Neural cell (in vitro differentiated cells): ENCODE results near the gene CCDC152. TPM values are rescaled to one million over a fixed set of nuclear protein-coding genes. Genes with fewer than 3 reads are reported as not detected.

Source experiments
- H2AFZ ChIP-seq: fragments of 200-600, 300-800 bp; sonication (generic), shearing (Covaris generic); 2 replicates; pipeline ENCODE4 v1.6.0; 2014; ENCODE audit warnings: low read depth, mild to moderate bottlenecking, antibody characterized with exemption, low read length, moderate library complexity
- H3F3A ChIP-seq: fragments of 200-600 bp; shearing (Covaris generic); 2 replicates; pipeline ENCODE4 v1.6.1; 2016; ENCODE audit warnings: mild to moderate bottlenecking, moderate library complexity, mixed read lengths, antibody characterized with exemption, low read length; ENCODE audit not compliant: insufficient read depth, poor library complexity, severe bottlenecking
- H3K27ac ChIP-seq: fragments of 200-600, 300-800 bp; sonication (generic), shearing (Covaris generic); 2 replicates; pipeline ENCODE4 v1.5.1; 2014; ENCODE audit warnings: mild to moderate bottlenecking, low read length, moderate library complexity
- H3K27me3 ChIP-seq: fragments of 300-800, 200-600 bp; sonication (generic), shearing (Covaris generic); 2 replicates; pipeline ENCODE4 v1.6.0; 2014; ENCODE audit warnings: mild to moderate bottlenecking, low read depth, low read length, moderate library complexity; ENCODE audit not compliant: insufficient read depth
- H3K36me3 ChIP-seq: fragments of 300-800, 200-600 bp; sonication (generic), shearing (Covaris generic); 2 replicates; pipeline ENCODE4 v1.5.1; 2014; ENCODE audit warnings: mild to moderate bottlenecking, antibody characterized with exemption, low read length, moderate library complexity; ENCODE audit not compliant: insufficient read depth
- H3K4me2 ChIP-seq: fragments of 300-800, 200-600 bp; sonication (generic), shearing (Covaris generic); 2 replicates; pipeline ENCODE4 v1.6.0; 2014; ENCODE audit warnings: mild to moderate bottlenecking, low read length
- H3K4me3 ChIP-seq: fragments of 300-800, 200-600 bp; sonication (generic), shearing (Covaris generic); 2 replicates; pipeline ENCODE4 v1.5.1; 2014; ENCODE audit warnings: mild to moderate bottlenecking, low read length, moderate library complexity
- H3K79me2 ChIP-seq: fragments of 200-600 bp; shearing (Covaris generic); replicated peaks from 2 replicates; pipeline ENCODE4 v1.6.0; 2014; ENCODE audit warnings: mild to moderate bottlenecking, low read length, moderate library complexity; ENCODE audit not compliant: insufficient read depth
- H3K9ac ChIP-seq: fragments of 300-800, 200-600 bp; sonication (generic), shearing (Covaris generic); 2 replicates; pipeline ENCODE4 v1.6.1; 2016; ENCODE audit warnings: mild to moderate bottlenecking, low read length, mixed read lengths
- H3K9me2 ChIP-seq: fragments of 200-600 bp; shearing (Covaris generic); 2 replicates; pipeline ENCODE4 v1.6.1; 2016; ENCODE audit warnings: mild to moderate bottlenecking, low read length, mixed read lengths; ENCODE audit not compliant: insufficient read depth
- H3K9me3 ChIP-seq: fragments of 200-600, 300-800 bp; sonication (generic), shearing (Covaris generic); 2 replicates; pipeline ENCODE4 v1.6.1; 2016; ENCODE audit warnings: mild to moderate bottlenecking, mixed run types, low read length, moderate library complexity, mixed read lengths
- H4K20me1 ChIP-seq: fragments of 200-600 bp; shearing (Covaris generic); 2 replicates; pipeline ENCODE4 v1.6.1; 2016; ENCODE audit warnings: mild to moderate bottlenecking, mixed run types; ENCODE audit not compliant: insufficient read depth
- EP300 ChIP-seq: fragments of 450-650 bp; conservative IDR thresholded peaks from 2 replicates; pipeline ENCODE4 v1.6.1; 2014; ENCODE audit warnings: antibody characterized with exemption, mild to moderate bottlenecking, moderate library complexity; ENCODE audit not compliant: poor library complexity, severe bottlenecking
- EZH2 ChIP-seq: fragments of 200-600, 300-800 bp; shearing (Covaris generic), sonication (generic); IDR thresholded peaks from 2 replicates; pipeline ENCODE4 v1.6.1; 2014; ENCODE audit warnings: antibody characterized with exemption, low read length, borderline replicate concordance, mild to moderate bottlenecking; ENCODE audit not compliant: insufficient read depth, poor library complexity, severe bottlenecking
- MXI1 ChIP-seq: fragments of 450-650 bp; conservative IDR thresholded peaks from 2 replicates; pipeline ENCODE4 v1.6.1; 2014; ENCODE audit warnings: antibody characterized with exemption, mild to moderate bottlenecking; ENCODE audit not compliant: poor library complexity, severe bottlenecking
- POLR2AphosphoS5 ChIP-seq: IDR thresholded peaks from 2 replicates; pipeline ENCODE4 v1.6.1; 2012
- RAD21 ChIP-seq: fragments of 450-650 bp; conservative IDR thresholded peaks from 2 replicates; pipeline ENCODE4 v1.6.1; 2014; ENCODE audit warnings: antibody characterized with exemption, mild to moderate bottlenecking, moderate library complexity
- SMC3 ChIP-seq: fragments of 450-650 bp; conservative IDR thresholded peaks from 2 replicates; pipeline ENCODE4 v1.6.1; 2014; ENCODE audit warnings: antibody characterized with exemption, mild to moderate bottlenecking, moderate library complexity; ENCODE audit not compliant: poor library complexity
- TAF1 ChIP-seq: IDR thresholded peaks from 2 replicates; pipeline ENCODE4 v1.6.1; 2012; ENCODE audit warnings: low read depth
- polyA plus RNA-seq: library from polyadenylated mRNA; depleted of rRNA; stranded (reverse); fragments of >200 nt; gene quantifications from 2 replicates; pipeline ENCODE4 v1.2.3, GENCODE V29; 2014
- TF ChIP-seq, protein P1 (sequence below): IDR thresholded peaks from 2 replicates; pipeline ENCODE4 v1.6.1; 2012; ENCODE audit warnings: borderline replicate concordance
- TF ChIP-seq, protein P2 (sequence below): fragments of 450-650 bp; IDR thresholded peaks from 2 replicates; pipeline ENCODE4 v1.5.1; 2014; ENCODE audit warnings: antibody characterized with exemption, mild to moderate bottlenecking, moderate library complexity; ENCODE audit not compliant: poor library complexity, severe bottlenecking

Gene CCDC152
- polyA plus RNA-seq, 1 donor from 2014 or later: 0.87 TPM

DNA sequence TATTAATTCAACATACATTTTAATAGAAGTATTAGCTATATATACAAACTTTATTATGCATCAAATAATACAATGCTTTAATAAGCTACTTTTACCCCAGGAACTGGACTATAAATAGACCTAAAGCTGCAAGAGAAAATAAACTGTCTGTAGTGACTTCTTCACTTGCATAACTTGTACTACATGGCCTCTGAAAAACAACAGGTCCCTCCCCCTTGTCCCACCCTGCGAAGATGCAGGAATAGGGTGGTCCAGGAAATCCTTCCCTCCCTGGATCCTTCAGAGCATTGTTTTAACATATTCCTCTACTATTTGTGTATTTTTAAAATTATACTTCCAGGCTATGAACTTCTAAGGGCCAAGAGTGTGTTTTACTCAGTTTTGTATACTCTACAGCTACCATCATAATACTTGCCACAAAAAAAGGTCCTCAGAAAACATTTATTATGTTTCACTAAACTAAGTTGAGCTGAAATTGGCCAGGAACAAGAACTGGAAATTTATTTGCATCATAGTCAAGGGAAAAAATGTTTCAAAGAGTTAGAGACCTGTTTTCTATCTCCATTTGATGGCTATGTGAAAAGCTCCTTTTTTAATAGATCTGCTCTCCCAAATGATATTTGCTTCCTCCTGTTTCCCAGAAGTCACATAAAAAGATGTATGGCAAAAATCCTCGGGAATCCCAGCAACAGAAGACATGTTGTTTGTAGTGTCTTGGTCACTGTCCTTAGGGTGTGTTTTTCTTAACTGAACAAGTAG is 70.3 kb downstream of the CCDC152 start:
- Histone ChIP-seq H4K20me1 (no peaks in the 10 kb centered on the region), H3K4me2 (no peak overlapping the region), H2AFZ (no peak overlapping the region), H3K27me3 (no peaks in the 10 kb centered on the region), H3F3A (no peaks in the 10 kb centered on the region), H3K9ac (no peak overlapping the region), H3K9me3 (no peaks in the 10 kb centered on the region), H3K4me3 (no peak overlapping the region), H3K9me2 (no peaks in the 10 kb centered on the region), H3K36me3 (no peaks in the 10 kb centered on the region), H3K79me2 (no peaks in the 10 kb centered on the region), H3K27ac (no peak overlapping the region)
- TF ChIP-seq EZH2: no peak
- TF ChIP-seq TAF1: no peak
- TF ChIP-seq, protein P1, sequence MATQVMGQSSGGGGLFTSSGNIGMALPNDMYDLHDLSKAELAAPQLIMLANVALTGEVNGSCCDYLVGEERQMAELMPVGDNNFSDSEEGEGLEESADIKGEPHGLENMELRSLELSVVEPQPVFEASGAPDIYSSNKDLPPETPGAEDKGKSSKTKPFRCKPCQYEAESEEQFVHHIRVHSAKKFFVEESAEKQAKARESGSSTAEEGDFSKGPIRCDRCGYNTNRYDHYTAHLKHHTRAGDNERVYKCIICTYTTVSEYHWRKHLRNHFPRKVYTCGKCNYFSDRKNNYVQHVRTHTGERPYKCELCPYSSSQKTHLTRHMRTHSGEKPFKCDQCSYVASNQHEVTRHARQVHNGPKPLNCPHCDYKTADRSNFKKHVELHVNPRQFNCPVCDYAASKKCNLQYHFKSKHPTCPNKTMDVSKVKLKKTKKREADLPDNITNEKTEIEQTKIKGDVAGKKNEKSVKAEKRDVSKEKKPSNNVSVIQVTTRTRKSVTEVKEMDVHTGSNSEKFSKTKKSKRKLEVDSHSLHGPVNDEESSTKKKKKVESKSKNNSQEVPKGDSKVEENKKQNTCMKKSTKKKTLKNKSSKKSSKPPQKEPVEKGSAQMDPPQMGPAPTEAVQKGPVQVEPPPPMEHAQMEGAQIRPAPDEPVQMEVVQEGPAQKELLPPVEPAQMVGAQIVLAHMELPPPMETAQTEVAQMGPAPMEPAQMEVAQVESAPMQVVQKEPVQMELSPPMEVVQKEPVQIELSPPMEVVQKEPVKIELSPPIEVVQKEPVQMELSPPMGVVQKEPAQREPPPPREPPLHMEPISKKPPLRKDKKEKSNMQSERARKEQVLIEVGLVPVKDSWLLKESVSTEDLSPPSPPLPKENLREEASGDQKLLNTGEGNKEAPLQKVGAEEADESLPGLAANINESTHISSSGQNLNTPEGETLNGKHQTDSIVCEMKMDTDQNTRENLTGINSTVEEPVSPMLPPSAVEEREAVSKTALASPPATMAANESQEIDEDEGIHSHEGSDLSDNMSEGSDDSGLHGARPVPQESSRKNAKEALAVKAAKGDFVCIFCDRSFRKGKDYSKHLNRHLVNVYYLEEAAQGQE: no peak
- TF ChIP-seq RAD21: no peak
- TF ChIP-seq POLR2AphosphoS5: no peak
- TF ChIP-seq SMC3: no peak
- TF ChIP-seq MXI1: no peak
- TF ChIP-seq, protein P2, sequence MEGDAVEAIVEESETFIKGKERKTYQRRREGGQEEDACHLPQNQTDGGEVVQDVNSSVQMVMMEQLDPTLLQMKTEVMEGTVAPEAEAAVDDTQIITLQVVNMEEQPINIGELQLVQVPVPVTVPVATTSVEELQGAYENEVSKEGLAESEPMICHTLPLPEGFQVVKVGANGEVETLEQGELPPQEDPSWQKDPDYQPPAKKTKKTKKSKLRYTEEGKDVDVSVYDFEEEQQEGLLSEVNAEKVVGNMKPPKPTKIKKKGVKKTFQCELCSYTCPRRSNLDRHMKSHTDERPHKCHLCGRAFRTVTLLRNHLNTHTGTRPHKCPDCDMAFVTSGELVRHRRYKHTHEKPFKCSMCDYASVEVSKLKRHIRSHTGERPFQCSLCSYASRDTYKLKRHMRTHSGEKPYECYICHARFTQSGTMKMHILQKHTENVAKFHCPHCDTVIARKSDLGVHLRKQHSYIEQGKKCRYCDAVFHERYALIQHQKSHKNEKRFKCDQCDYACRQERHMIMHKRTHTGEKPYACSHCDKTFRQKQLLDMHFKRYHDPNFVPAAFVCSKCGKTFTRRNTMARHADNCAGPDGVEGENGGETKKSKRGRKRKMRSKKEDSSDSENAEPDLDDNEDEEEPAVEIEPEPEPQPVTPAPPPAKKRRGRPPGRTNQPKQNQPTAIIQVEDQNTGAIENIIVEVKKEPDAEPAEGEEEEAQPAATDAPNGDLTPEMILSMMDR: no peak
- TF ChIP-seq EP300: no peak

DNA sequence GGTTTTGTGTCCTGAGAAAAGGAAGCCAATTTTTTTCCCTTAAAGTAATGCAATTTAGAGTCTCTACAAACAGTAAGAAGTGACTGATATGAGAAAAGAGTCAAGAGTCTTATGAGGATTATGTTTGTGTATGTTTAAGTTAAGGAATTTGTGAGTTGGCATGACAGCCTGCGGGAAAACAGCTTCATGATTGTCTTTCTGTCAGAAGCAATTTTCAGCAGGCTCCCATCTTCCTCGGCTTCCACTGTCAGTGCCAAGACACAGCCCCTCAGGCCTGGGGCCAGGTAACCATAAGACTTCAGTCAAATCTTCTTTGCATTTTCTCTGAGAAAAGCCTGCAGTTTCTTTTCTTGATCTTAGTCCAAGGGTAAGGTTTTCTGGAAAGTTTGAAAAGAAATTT is 72.1 kb downstream of the CCDC152 start:
- no peak overlapping the region for H3K9ac ChIP-seq
- H3K4me2 ChIP-seq: no peak overlapping the region
- TF ChIP-seq EP300: no peak
- H2AFZ ChIP-seq: no peak overlapping the region
- no peaks in the 10 kb centered on the region for H3K9me3 ChIP-seq
- H3K4me3 ChIP-seq: no peak overlapping the region
- H3K79me2 ChIP-seq: no peaks in the 10 kb centered on the region
- H3K27me3 ChIP-seq: no peaks in the 10 kb centered on the region
- H4K20me1 ChIP-seq: no peaks in the 10 kb centered on the region
- H3K9me2 ChIP-seq: no peaks in the 10 kb centered on the region
- no peaks in the 10 kb centered on the region for H3F3A ChIP-seq
- H3K27ac ChIP-seq: no peak overlapping the region
- H3K36me3 ChIP-seq: no peaks in the 10 kb centered on the region
